Left hindlimb (tissue), 1 donor: ENCODE data around the gene RFX1.
"Not testable (repeated sequence)": the region's sequence is repeated elsewhere in the genome, so short reads cannot be mapped to it uniquely, and the experiment has no call there.

Experiments used
- DNase-seq: peaks from one replicate; pipeline ENCODE4 v3.0.0-alpha.2; 2018

The RFX1 gene

GRCh38 chr19:14006085-14006765 lies at the start of gene RFX1:
TSS of gene RFX1 (minus strand) at chr19:14006320. CDS start at chr19:13993843, 12,477 bp downstream.
- DNase-seq, result peak; percentile 100

- DNase-seq, result no peak
These were observed 49.3 kb upstream of the RFX1 start for GRCh38 chr19:14055396-14055795.

DNA sequence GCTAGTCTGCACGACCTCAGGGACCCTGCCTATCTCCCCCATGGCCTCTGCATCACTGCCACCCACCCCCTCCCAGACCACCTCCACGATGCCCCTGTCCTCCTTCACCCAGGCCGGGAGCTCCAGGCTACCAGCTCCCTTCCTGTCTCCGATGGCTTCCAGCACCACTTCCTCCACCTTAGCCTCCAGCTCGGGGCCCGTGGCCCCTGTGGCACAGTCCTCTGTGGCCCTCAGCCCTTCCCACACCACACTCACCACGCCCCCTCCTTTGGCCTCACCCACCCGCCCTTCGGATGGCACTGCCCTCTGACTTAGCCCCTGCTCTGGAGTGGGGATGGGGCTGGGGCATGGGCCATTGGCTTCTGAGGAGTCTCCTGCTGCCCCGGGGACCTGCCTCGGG lies 48.6 kb upstream of the RFX1 start:
- no peak for DNase-seq

- DNase-seq, result no peak
These were observed 48.0 kb upstream of the RFX1 start for GRCh38 chr19:14054099-14054498.

GRCh38 chr19:14053500-14053899 lies 47.4 kb upstream of the RFX1 start:
- no peak for DNase-seq

GRCh38 chr19:14053032-14053431 lies 46.9 kb upstream of the RFX1 start:
- DNase-seq, result no peak

DNA sequence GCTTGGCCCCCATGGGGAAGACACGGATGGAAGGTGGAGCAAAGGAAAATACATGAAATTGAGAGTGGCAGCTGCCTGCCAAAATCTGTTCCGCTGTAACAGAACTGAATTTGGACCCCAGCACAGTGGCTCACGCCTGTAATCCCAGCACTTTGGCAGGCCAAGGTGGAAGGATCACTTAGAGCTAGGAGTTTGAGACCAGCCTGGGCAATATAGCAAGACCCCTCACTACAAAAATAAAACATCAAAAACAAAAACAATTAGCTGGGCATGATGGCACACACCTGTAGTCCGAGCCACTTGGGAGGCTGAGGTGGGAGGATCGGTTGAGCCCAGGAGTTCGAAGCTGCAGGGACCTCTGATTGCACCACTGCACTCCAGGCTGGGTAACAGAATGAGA lies 46.4 kb upstream of the RFX1 start:
- DNase-seq, result no peak

DNA sequence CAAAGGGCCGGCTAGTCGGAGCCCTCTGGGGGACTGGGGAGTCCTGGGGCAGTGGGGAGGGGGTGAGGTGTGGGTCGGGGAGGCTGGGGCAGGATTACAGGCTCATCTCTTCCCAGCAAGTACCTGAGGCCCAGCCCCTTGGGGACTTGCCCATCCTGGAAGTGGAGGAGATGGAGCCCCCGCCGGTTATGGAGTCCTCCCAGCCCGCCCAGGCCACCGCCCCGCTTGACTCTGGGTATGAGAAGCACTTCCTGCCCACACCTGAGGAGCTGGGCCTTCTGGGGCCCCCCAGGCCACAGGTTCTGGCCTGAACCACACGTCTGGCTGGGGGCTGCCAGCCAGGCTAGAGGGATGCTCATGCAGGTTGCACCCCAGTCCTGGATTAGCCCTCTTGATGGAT lies 45.9 kb upstream of the RFX1 start:
- no peak for DNase-seq

DNA sequence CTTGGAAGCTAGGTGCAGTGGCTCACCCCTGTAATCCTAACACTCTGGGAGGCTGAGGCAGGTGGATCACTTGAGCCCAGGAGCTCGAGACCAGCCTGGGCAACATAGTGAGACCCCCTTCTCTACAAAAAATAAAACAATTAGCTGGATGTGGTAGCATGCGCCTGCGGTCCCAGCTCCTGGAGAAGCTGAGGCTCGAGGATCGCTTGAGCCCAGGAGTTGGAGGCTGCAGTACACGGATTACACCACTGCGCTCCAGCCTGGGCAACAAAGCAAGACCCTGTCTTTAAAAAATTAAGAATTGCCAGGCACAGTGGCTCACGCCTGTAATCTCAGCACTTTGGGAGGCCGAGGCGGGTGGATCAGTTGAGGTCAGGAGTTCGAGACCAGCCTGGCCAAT lies 44.8 kb upstream of the RFX1 start:
- not testable (repeated sequence) for DNase-seq

DNA sequence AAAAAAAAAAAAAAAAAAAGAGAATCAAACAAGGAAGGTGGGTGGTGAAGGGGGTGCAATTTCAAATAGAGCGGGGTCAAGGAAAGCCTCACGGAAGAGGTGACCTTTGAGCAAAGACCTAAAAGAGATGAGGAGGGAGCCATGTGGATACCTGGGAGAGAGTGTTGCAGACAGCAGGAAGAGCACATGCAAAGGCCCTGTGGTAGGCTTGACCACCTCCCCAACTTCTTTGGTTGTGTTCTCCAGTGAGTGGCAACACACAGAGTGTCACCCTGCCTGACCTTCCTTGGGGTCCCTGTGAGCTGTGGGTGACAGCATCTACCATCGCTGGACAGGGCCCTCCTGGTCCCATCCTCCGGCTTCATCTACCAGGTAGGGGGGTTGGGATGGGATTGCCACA lies 44.4 kb upstream of the RFX1 start:
- DNase-seq, result no peak

- DNase-seq, result no peak
These were observed 42.5 kb upstream of the RFX1 start for GRCh38 chr19:14048443-14049153.

DNA sequence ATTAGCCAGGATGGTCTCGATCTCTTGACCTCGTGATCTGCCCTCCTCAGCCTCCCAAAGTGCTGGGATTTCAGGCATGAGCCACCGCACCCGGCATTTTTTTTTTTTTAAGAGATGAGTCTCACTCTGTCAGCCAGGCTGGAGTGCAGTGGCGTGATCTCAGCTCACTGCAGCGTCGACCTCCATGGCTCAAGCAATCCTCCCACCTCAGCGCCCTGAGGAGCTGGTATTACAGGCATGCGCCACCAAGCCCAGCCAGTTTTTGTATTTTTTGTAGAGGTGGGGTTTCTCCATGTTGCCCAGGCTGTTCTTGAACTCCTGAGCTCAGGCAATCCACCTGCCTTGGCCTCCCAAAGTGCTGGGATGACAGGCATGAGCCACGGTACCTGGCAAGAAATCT lies 41.7 kb upstream of the RFX1 start:
- not testable (repeated sequence) for DNase-seq

DNA sequence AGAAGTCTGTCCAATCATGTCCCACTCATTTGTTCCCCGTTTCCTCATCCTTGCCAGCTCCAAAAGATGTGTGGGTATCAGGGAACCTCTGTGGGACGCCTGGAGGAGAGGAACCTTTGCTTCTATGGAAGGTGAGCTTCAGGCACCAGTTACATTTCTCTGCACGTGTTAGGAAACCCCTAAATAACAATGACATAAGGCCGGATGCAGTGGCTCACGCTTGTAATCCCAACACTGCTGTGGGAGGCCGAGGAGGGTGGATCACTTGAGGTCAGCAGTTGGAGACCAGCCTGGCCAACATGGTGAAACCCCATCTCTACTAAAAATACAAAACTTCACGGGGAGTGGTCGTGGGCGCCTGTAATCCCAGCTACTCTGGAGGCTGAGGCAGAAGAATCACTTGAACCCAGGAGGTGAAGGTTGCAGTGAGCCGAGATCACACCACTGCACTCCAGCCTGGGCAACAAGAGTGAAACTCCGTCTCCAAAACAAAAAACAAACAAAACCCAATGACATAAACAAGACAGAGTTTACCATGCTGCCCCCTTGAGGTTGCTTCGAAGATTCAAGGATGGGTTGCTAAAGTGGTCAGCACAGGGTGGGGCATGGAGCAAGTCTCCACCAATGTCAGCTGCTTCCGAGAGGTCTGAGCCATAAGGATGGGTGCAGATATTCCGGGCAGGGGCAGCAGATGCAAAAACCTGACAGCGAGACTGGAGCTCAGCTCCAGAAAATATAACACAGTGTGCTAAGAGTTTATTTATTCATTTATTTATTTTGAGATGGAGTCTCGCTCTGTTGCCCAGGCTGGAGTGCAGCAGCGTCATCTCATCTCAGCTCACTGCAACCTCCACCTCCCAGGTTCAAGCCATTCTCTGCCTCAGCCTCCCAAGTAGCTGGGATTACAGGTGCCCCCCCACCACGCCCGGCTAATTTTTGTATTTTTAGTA lies 36.8 kb upstream of the RFX1 start:
- peak; percentile 59 for DNase-seq

- DNase-seq, result no peak
These were observed 33.1 kb upstream of the RFX1 start for GRCh38 chr19:14039181-14039580.

- no peak for DNase-seq
These were observed 29.6 kb upstream of the RFX1 start for GRCh38 chr19:14035706-14036105.

GRCh38 chr19:14035159-14035558 lies 29.0 kb upstream of the RFX1 start:
- not testable (repeated sequence) for DNase-seq

- DNase-seq, result no peak
These were observed 27.8 kb upstream of the RFX1 start for GRCh38 chr19:14033946-14034345.

- DNase-seq, result peak; percentile 75
These were observed 25.8 kb upstream of the RFX1 start, which contains the start of gene IL27RA for GRCh38 chr19:14031719-14032480. TSS of gene IL27RA (plus strand) at chr19:14031762. CDS start at chr19:14031873, 111 bp downstream.

DNA sequence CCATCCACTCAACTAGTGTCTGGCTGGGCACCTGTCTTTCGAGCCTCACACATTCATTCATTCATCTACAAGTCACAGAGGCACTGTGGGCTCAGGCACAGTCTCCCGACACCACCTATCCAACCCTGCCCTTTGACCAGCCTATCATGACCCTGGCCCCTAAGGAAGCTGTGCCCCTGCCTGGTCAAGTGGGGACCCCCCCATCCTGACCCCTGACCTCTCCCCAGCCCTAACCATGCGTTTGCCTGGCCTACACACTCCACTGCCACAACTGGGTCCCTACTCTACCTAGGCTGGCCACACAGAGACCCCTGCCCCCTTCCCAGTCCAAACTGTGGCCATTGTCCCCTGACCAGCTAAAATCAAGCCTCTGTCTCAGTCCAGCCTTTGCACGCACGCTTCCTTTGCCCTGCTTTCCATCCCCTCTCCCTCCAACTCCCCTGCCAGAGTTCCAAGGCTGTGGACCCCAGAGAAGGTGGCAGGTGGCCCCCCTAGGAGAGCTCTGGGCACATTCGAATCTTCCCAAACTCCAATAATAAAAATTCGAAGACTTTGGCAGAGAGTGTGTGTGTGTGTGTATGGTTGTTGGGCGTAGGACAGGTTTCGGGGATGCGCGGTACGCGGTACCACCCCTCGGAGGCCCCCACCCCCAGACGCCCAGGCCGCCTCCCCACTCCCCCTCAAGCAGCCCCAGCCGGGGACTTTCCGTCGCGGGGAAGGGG lies 25.0 kb upstream of the RFX1 start:
- no peak for DNase-seq

GRCh38 chr19:14028901-14029300 lies 22.8 kb upstream of the RFX1 start:
- no peak for DNase-seq

DNA sequence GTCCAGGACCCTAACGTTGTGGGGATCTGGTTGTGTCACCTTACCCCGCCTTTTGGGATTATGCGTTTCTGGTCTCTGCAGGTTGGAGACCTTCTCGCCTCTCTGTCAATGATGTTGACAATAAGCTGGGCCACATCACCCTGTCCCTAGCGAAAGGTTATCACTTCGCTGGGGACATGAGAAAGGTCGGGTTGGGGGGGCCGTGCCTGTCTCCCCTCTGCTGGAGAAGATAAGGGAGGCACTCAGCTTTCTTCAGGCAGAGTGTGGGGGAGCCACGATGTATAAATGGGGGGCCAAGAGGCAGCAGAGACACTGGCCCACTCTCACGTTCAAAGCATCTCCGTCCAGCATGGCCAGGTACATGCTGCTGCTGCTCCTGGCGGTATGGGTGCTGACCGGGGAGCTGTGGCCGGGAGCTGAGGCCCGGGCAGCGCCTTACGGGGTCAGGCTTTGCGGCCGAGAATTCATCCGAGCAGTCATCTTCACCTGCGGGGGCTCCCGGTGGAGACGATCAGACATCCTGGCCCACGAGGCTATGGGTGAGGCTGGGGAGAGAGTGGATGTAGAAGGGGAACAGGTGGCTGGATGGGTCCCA lies 21.8 kb upstream of the RFX1 start, which contains the start of gene RLN3:
TSS of gene RLN3 (plus strand) at position 293 of the 595 bp plus-strand sequence. CDS start at position 350, 57 bp downstream.
- DNase-seq, result no peak
